Effector memory CD8-positive, alpha-beta T cell (primary cell): Measurements from ENCODE around the gene PIGZ.

Experiments used
- ATAC-seq: fragments of 150-1000 bp; cut with Tn5 transposase; replicated peaks from 2 replicates; pipeline ENCODE4 v1.10.0; 2021; ENCODE audit warnings: mild to moderate bottlenecking, moderate library complexity
- DNase-seq, 3 experiments: peaks; one replicate each; pipeline ENCODE4 v3.0.0; 2021
- H3K27ac Mint-ChIP-seq, 2 donors: one replicate each; pipeline ENCODE4 v1.8.0; 2022; ENCODE audit warnings: mild to moderate bottlenecking in 2 of 2, mixed read lengths in 2 of 2, moderate library complexity in 2 of 2
- H3K27me3 Mint-ChIP-seq, 2 donors: one replicate each; pipeline ENCODE4 v1.8.0; 2022; ENCODE audit warnings: mixed read lengths in 2 of 2
- H3K36me3 Mint-ChIP-seq: one replicate; pipeline ENCODE4 v1.8.0; 2022; ENCODE audit warnings: mild to moderate bottlenecking, moderate library complexity, mixed read lengths; ENCODE audit not compliant: insufficient read depth
- H3K4me1 Mint-ChIP-seq, 2 donors: one replicate each; pipeline ENCODE4 v1.8.0; 2022; ENCODE audit warnings: low read depth in 2 of 2, mixed read lengths in 2 of 2
- H3K4me3 Mint-ChIP-seq, 2 donors: one replicate each; pipeline ENCODE4 v1.8.0; 2022; ENCODE audit warnings: mild to moderate bottlenecking in 2 of 2, mixed read lengths in 2 of 2, moderate library complexity in 2 of 2
- H3K9me3 Mint-ChIP-seq, 2 donors: one replicate each; pipeline ENCODE4 v1.8.0; 2022; ENCODE audit warnings: mixed read lengths in 2 of 2
- total RNA-seq, 9 experiments: gene quantifications; one replicate each; lab custom pipeline; 2026; lab: John Stamatoyannopoulos, UW

Gene PIGZ, protein sequence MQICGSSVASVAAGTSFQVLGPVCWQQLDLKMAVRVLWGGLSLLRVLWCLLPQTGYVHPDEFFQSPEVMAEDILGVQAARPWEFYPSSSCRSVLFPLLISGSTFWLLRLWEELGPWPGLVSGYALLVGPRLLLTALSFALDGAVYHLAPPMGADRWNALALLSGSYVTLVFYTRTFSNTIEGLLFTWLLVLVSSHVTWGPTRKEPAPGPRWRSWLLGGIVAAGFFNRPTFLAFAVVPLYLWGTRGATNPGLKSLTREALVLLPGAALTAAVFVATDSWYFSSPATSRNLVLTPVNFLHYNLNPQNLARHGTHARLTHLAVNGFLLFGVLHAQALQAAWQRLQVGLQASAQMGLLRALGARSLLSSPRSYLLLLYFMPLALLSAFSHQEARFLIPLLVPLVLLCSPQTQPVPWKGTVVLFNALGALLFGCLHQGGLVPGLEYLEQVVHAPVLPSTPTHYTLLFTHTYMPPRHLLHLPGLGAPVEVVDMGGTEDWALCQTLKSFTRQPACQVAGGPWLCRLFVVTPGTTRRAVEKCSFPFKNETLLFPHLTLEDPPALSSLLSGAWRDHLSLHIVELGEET
- total RNA-seq = 0 to 0.78 (median 0.20) reads per million in 9 experiments

DNA sequence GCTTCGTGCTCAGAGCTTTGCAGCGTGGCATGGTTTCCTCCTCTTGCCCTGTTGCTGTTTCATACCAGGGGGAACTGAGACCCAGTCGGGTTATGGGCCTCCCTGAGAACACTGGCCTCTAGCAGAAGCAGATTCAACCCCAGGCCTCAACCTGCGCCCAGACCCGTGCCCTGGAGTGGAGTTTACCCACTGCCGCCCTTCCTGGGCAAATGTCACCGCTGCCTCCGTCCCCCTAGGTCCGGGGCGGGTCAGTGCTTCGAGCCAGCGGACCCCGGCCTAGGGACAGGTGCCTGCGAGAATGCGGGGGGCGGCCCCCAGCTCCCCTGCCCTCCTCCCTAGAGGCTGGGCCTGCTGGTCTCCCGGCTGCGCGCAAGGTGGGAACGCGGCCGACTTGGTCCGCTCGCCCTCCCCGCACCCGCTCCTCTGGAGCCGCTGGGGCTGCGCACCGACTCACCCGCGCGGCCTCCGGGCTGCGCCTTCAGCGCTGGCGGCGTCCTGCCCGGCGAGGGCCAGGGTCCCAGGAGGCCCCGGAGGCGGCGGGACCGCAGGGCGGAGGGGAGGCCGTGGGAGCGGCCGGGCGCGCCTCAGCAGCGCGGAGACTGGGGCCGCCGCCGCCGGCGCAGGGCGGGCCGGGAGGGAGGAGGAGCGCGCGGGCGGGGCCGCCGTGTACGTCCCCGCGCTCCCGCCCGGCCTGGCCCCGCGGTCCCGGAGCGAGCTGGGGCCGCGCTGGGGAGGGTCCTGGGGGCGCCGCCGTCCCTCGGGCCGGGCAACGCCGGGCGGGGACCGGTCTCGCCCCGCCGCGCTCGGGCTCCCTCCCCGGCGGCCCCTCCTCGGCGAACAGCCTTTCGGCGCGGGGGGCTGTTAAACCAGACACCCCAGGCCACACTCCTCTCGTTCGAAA is at the start of gene PIGZ:
Gene PIGZ (minus strand): TSS at position 601 of the 901 bp plus-strand sequence. CDS start 16,802 bp downstream, outside the sequence.
- peak in 2 of 3 experiments; percentile 16 to 17 for DNase-seq

DNA sequence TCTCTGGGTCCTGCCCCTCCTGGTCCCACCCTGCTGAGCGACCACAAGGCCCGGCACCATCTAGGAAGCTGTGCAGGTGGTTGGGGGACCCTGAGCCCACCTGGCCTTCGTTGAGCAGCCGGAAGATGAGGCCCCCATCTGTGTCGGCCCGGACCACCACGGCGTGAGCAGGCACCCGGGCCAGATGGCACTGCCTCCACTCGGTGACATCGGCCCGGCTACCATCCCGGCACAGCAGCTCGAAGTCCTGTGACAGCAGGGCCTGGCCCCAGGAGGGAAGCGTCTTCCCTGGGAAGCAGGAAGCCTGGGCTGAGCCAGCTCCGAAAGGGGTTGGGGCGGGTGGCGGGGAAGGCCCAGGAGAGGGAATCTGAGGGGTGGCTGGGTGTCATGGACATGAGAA is 48.4 kb upstream of the PIGZ start:
- no peaks in the 10 kb centered on the region for H3K36me3 Mint-ChIP-seq
- H3K9me3 Mint-ChIP-seq = no peaks in the 10 kb centered on the region

More for the DNA sequence above, at the start of gene PIGZ:
- peak; percentile 67 for ATAC-seq
- Mint-ChIP-seq H3K4me1 (peaks cover 3 to 9% of the 10 kb centered on the region in 2 donors), H3K36me3 (peaks cover 6% of the 10 kb centered on the region), H3K27ac (peak within 1 kb of the TSS in 1 of 2 donors; percentile 68), H3K9me3 (no peaks in the 10 kb centered on the region), H3K27me3 (no peaks in the 10 kb centered on the region), H3K4me3 (peak within 1 kb of the TSS; percentile 82 to 84)

DNA sequence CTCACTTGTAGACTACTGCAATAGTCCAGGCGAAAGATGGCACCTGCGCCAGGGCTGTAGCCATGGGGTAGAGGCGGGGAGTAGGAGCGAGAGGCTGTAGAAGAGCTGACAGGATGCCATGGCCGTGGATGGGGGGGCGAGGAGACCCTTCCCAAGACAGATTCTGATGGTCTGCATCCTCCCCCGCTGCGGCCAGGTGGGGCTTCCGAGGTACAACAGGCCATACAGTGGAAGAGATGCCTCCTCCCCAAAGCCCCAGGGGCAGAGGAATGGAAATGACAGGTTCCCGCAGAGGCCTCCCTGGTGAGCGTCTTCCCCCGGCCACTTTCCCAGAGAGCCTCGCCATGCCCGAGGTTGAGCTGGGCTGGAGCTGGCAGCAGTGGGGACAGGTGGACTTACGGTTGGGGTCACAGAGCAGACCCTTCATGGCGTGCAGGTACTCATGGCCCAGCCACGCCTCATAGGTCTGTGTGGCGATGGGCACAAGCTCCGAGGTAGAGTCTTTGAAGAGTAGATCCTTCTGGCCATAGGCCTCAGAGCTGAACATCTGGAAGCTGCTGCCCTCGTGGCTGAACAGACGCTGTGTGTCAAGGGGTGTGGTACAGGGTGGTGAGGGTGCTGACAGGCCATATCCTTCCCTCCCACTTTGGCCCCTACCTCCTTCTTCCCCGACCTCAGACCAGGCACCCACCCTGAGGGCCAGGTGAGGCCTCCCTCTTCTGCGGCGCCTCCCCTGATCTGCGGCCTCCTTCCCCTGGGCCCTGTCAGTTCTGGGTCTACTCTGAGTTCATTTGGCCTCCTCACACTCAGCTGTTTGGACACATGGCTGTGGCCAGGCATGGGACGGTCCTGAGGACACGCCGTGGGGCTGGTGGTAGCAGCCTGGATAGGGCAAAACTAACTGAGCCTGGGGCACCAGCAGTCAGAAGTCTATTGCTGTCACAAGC is 47.4 kb upstream of the PIGZ start:
- Mint-ChIP-seq H3K4me1 (no peaks in the 10 kb centered on the region), H3K4me3 (no peak overlapping the region)
- ATAC-seq = no peak

More for the DNA sequence above, 48.4 kb upstream of the PIGZ start:
- Mint-ChIP-seq H3K27ac (no peak overlapping the region), H3K27me3 (no peaks in the 10 kb centered on the region), H3K4me3 (no peak overlapping the region), H3K4me1 (no peaks in the 10 kb centered on the region)
- DNase-seq = no peak
- ATAC-seq = no peak

DNA sequence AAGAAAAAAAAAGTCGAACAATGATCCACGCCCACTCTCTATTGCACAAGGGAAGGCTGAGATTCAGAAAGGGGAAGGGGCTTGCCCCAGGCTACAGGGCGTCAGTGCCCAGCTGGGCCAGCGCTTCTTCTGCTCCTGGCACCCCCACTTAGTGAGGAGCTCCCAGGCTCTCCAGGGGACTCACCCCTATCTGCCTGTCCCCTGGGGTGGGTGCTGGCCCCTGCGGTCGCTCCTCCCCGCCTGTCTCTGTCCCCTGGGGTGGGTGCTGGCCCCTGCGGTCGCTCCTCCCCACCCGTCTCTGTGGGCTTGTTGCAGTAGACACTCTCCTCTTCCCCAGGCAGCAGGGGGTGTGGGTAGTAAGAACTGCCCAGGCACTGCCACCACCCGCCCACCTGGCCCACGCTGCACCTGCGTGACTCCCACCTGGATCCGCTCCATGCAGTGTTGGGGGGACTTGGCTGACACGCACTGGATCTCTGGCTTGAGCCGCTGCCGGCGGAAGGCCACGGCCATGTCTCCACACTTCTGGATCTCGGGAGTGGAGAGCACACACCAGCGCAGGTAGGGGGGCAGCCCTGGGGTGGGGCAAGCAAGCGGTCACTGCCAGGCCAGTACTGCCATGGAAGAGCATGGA is 46.4 kb upstream of the PIGZ start:
- H3K36me3 Mint-ChIP-seq = no peaks in the 10 kb centered on the region
- no peaks in the 10 kb centered on the region for H3K4me1 Mint-ChIP-seq
- no peaks in the 10 kb centered on the region for H3K9me3 Mint-ChIP-seq
- ATAC-seq (no peak), DNase-seq (no peak)
- no peak overlapping the region for H3K4me3 Mint-ChIP-seq
- H3K27ac Mint-ChIP-seq = no peak overlapping the region
- no peaks in the 10 kb centered on the region for H3K27me3 Mint-ChIP-seq

More for the DNA sequence above, 47.4 kb upstream of the PIGZ start:
- H3K27ac Mint-ChIP-seq = no peak overlapping the region
- no peaks in the 10 kb centered on the region for H3K9me3 Mint-ChIP-seq
- DNase-seq = no peak
- no peaks in the 10 kb centered on the region for H3K36me3 Mint-ChIP-seq
- no peaks in the 10 kb centered on the region for H3K27me3 Mint-ChIP-seq

DNA sequence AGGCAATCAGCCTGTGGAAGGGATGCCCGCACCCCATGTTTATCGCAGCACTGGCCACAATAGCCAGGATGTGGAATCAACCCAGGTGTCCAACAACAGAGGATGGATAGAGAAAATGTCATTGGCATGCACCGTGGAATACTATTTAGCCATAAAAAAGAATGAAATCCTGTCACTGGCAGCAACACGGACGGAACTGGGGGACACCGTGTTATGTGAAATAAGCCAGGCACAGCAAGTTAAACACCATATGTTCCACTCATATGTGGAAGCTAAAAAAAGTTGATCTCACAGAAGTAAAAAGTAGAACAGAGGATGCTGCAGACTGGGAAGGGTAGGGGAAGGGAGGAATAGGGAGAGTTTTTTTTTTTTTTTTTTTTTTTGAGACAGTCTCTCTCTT is 45.4 kb upstream of the PIGZ start:
- ATAC-seq = no peak
- H3K27ac Mint-ChIP-seq = no peak overlapping the region
- no peaks in the 10 kb centered on the region for H3K36me3 Mint-ChIP-seq
- no peaks in the 10 kb centered on the region for H3K9me3 Mint-ChIP-seq
- H3K4me1 Mint-ChIP-seq = no peaks in the 10 kb centered on the region
- no peaks in the 10 kb centered on the region for H3K27me3 Mint-ChIP-seq
- DNase-seq = no peak
- H3K4me3 Mint-ChIP-seq = no peak overlapping the region

DNA sequence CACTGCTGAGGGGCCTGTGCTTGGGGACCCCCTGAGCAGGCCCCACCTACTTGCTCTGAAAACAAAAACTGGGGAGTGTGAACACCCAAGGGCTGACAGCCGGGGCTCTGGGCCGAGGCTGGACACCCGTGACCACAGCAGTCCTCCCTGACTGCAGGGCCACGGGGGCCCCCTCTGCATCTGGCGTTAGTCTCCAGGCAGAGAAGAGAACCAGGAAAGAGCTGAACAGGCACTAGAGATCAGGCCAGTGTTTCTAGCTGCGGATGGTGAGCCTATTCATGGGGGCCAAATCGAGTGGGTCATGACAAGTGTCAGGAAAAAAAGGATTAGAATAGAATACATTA is 43.9 kb upstream of the PIGZ start:
- Mint-ChIP-seq H3K27ac (no peak overlapping the region), H3K4me3 (no peak overlapping the region)
- no peak for ATAC-seq

DNA sequence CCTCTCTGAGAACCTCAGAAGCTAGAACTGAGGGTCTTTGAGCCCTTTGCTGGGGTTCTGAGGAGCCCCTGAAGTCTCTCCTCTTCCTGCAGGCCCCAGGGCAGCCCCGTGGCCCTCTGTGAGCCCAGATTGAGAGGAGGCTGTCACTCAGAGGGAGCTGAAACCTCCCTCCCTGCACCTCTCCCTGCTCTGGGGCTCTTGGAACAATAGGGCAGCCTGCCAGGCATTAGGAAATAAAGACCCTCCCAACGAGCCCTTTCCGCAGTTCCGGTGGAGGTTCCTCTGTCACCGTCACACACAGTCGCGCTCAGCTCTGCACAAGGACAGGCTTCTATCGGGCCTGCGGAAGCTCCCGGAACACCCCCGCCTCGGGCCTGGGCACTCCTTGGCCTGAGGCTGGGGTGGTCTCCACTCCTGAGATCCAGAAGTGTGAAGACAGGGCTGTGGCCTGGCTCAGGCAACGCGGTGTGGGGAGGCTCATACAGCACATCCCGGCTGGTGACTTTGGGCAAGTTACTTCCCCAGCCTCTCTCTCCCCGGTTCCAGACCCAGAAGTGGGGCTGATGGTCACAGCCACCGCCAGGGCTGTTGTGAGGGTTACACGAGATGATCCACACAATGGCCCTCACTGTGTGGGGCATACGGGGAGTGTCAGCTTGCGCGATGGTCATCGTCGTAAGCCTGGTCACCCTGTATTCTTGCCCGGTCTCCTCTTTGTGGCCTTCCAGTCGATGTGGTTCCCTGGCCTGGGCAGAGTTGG is 43.3 kb upstream of the PIGZ start:
- Mint-ChIP-seq H3K27me3 (no peaks in the 10 kb centered on the region), H3K9me3 (no peaks in the 10 kb centered on the region), H3K4me3 (no peak overlapping the region), H3K36me3 (no peaks in the 10 kb centered on the region), H3K4me1 (no peaks in the 10 kb centered on the region), H3K27ac (no peak overlapping the region)
- ATAC-seq (no peak), DNase-seq (no peak)

More for the DNA sequence above, 43.9 kb upstream of the PIGZ start:
- H3K9me3 Mint-ChIP-seq = no peaks in the 10 kb centered on the region
- no peaks in the 10 kb centered on the region for H3K4me1 Mint-ChIP-seq
- H3K27me3 Mint-ChIP-seq = no peaks in the 10 kb centered on the region
- H3K36me3 Mint-ChIP-seq = no peaks in the 10 kb centered on the region
- DNase-seq = no peak

DNA sequence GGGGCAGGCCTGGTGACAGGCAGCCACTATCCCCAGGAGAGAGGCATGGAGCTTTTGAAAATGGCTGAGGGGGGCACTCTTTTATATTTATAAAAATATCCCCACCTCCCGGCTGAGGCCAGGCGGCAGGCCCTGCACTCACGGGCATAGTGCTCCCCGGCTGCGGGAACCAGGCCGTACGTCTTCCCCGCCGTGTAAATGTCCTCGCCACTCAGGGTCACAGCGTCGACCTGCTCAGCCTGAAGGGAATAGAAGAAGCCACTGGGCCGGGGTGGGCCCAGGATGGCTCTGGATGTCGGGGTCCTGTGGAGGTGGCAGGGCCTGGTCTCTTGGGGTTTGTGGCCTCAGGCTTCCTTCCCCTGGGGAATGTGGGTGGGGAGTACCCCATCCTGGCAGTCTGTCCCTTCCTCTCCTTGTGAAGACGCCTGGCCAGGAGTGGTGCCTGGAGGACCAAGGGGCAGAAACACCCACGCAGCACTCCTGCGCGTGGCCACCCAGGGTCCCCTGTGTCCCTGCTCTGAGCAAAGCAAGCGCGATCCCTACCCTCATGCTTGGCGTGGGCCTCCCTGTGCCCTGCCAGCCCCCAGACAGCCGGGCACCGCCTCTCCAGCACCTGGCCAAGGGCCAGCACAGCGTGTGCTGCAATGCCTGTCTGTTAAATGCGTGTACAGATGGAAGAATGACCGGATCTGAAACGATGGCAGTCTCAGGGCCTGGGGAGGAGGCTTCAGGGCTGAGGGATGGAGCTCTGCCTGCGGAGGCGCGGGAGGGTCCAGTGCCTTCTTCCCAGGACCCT is 42.1 kb upstream of the PIGZ start:
- no peaks in the 10 kb centered on the region for H3K9me3 Mint-ChIP-seq
- ATAC-seq = no peak
- no peak overlapping the region for H3K4me3 Mint-ChIP-seq
- H3K27me3 Mint-ChIP-seq = no peaks in the 10 kb centered on the region
- DNase-seq = no peak
- peak overlapping the region in 1 of 2 donors; percentile 33 for H3K27ac Mint-ChIP-seq
- no peaks in the 10 kb centered on the region for H3K36me3 Mint-ChIP-seq
- H3K4me1 Mint-ChIP-seq = no peaks in the 10 kb centered on the region

DNA sequence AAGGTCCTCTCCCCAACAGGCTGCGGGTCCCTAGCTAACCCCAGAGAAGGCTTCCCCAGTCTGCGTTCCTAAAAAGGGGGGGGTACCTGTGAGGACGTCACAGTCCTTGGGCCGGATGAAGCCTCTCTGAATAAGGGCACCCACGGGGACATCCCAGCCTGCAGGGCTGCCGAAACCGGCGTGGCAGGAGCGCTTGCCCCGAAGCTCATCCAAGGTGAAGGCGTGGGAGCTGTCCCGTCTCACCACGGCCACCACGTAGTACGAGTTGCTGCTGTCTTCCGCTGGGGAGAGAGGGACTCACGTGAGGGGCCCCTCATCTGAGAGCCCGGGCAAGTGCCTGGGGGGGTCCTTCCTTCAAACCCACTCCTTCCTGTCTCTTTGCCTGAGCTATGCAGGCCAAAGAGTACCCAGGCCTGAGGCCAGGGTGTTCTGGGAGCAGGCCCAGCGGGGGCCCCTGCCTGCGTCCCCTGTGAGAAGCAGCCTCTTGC is 40.9 kb upstream of the PIGZ start:
- Mint-ChIP-seq H3K9me3 (no peaks in the 10 kb centered on the region), H3K4me1 (no peaks in the 10 kb centered on the region), H3K27me3 (no peaks in the 10 kb centered on the region), H3K36me3 (no peaks in the 10 kb centered on the region), H3K4me3 (no peak overlapping the region), H3K27ac (no peak overlapping the region)
- ATAC-seq (no peak), DNase-seq (no peak)

DNA sequence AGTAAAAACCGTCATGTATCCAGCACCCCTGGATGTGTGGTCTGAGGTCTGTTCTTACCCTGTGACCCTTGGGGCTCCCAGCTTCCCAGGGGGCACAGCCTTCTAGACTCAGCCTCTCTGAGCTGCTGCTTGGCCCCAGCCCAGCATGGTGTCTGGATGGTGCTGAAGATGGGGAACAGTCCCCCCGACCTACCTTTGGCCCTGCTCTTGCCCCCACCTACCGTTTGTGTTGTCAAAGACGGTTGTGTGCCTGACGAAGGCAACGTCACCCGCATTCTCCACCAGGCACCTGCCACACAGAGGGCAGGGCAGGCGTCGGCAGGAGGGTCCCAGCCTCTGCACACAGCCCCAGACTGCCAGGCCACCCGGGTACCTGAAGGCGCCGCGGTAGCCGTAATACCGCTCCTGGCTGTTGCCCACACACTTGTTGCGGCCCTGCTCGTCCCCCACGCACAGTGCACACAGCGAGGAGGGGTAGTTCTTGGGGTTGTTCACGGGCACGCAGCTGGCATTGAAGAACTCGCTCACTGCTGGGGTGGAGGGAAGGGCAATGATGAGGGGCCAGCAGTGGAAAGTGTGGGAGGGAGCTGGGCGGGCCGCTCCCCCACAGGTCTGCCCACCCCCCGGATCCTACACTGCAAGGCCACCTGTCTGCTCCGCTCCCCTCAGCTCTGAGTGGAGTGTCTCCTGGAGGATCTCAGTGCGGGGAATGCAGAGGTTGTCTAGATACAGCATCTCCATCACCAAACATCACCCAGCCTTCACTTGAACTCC is 40.0 kb upstream of the PIGZ start:
- no peaks in the 10 kb centered on the region for H3K27me3 Mint-ChIP-seq
- H3K4me1 Mint-ChIP-seq = peaks cover 3 to 6% of the 10 kb centered on the region in 2 donors
- H3K27ac Mint-ChIP-seq = no peak overlapping the region
- no peaks in the 10 kb centered on the region for H3K36me3 Mint-ChIP-seq
- H3K4me3 Mint-ChIP-seq = no peak overlapping the region
- ATAC-seq (no peak), DNase-seq (no peak)
- no peaks in the 10 kb centered on the region for H3K9me3 Mint-ChIP-seq

DNA sequence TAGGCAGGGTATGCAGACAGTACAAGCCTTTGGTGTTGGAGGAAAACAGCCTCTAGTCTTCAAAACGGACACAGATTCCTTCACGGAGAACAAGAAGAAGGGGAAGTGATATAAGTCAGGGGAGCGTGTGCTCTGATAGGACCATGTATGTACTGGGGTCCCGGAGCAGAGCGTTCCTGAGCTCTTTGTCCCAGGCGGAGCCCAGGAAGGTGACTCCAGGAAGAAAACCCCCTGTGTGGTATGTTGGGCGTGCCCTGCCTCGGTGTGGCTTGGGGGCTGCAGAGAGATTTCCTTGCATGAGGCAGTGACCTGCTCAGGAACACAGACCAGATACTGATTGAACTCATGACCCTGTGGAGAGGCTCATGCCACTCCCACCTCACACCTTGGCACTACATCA is 39.3 kb upstream of the PIGZ start:
- Mint-ChIP-seq H3K4me1 (peaks cover 3 to 6% of the 10 kb centered on the region in 2 donors), H3K27me3 (no peaks in the 10 kb centered on the region), H3K4me3 (no peak overlapping the region), H3K36me3 (no peaks in the 10 kb centered on the region), H3K9me3 (no peaks in the 10 kb centered on the region), H3K27ac (no peak overlapping the region)
- ATAC-seq (no peak), DNase-seq (no peak)
